HEK293 (cell line): ENCODE data around the gene TATDN2.

ENCODE experiments used
- CTCF ChIP-seq: fragments of 450-650 bp; formaldehyde crosslinking; IDR thresholded peaks from 2 replicates; pipeline ENCODE4 v1.5.1; 2016; ENCODE audit warnings: missing biosample characterization, missing genetic modification characterization
- ZNF223 ChIP-seq: fragments of 450-650 bp; formaldehyde crosslinking; IDR thresholded peaks from 2 replicates; pipeline ENCODE4 v1.5.1; 2016; ENCODE audit warnings: missing biosample characterization, missing genetic modification characterization
- ZNF660 ChIP-seq: fragments of 450-650 bp; IDR thresholded peaks from 2 replicates; pipeline ENCODE4 v1.5.1; 2018; ENCODE audit warnings: missing biosample characterization, mild to moderate bottlenecking, missing genetic modification characterization

- TF ChIP-seq CTCF (tag by site-specific recombination) = no peak
- no peak for TF ChIP-seq ZNF223 (tag by site-specific recombination)
- TF ChIP-seq ZNF660 (tag by site-specific recombination) = no peak
Measured at GRCh38 chr3:10311710-10312109, 63.5 kb downstream of the TATDN2 start.
